ENCODE results near the gene CWC27. TPM values are rescaled to one million over a fixed set of nuclear protein-coding genes. Genes with fewer than 3 reads are reported as not detected.
"Not testable (repeated sequence)": the region's sequence is repeated elsewhere in the genome, so short reads cannot be mapped to it uniquely, and the experiment has no call there.

The CWC27 gene
- total RNA-seq, 1 experiment from 2014 or later = 33.5 TPM

- no peak for DNase-seq (ENCODE audit: extremely low read depth, low read depth)
These were observed 131.1 kb downstream of the CWC27 start for GRCh38 chr5:64899838-64900237.

- DNase-seq (ENCODE audit: extremely low read depth, low read depth) = no peak
These were observed 131.9 kb downstream of the CWC27 start for GRCh38 chr5:64900618-64901017.

GRCh38 chr5:64907399-64907798 lies 138.7 kb downstream of the CWC27 start:
- not testable (repeated sequence) for DNase-seq (ENCODE audit: extremely low read depth, low read depth)

- DNase-seq (ENCODE audit: extremely low read depth, low read depth) = no peak
These were observed 145.7 kb downstream of the CWC27 start for GRCh38 chr5:64914396-64914795.

GRCh38 chr5:64918083-64918482 lies 149.4 kb downstream of the CWC27 start:
- DNase-seq (ENCODE audit: extremely low read depth, low read depth) = no peak

GRCh38 chr5:64921386-64921785 lies 152.7 kb downstream of the CWC27 start:
- DNase-seq (ENCODE audit: extremely low read depth, low read depth) = no peak

GRCh38 chr5:64923151-64923685 lies 154.5 kb downstream of the CWC27 start:
- no peak for DNase-seq (ENCODE audit: extremely low read depth, low read depth)

GRCh38 chr5:64925123-64925522 lies 156.4 kb downstream of the CWC27 start:
- no peak for DNase-seq (ENCODE audit: extremely low read depth, low read depth)

- no peak for DNase-seq (ENCODE audit: extremely low read depth, low read depth)
These were observed 161.1 kb downstream of the CWC27 start for GRCh38 chr5:64929833-64930232.

GRCh38 chr5:64930672-64931318 lies 162.1 kb downstream of the CWC27 start:
- no peak for DNase-seq (ENCODE audit: extremely low read depth, low read depth)

GRCh38 chr5:64939422-64939771 lies 170.7 kb downstream of the CWC27 start:
- not testable (repeated sequence) for DNase-seq (ENCODE audit: extremely low read depth, low read depth)

- peak; percentile 19 for DNase-seq (ENCODE audit: extremely low read depth, low read depth)
These were observed 171.2 kb downstream of the CWC27 start for GRCh38 chr5:64939772-64940510.

- no peak for DNase-seq (ENCODE audit: extremely low read depth, low read depth)
These were observed 173.7 kb downstream of the CWC27 start for GRCh38 chr5:64942460-64942859.

- no peak for DNase-seq (ENCODE audit: extremely low read depth, low read depth)
These were observed 176.1 kb downstream of the CWC27 start for GRCh38 chr5:64944868-64945267.

GRCh38 chr5:64947031-64947430 lies 178.3 kb downstream of the CWC27 start:
- DNase-seq (ENCODE audit: extremely low read depth, low read depth) = no peak

GRCh38 chr5:64947801-64948200 lies 179.1 kb downstream of the CWC27 start:
- no peak for DNase-seq (ENCODE audit: extremely low read depth, low read depth)

- no peak for DNase-seq (ENCODE audit: extremely low read depth, low read depth)
These were observed 180.6 kb downstream of the CWC27 start for GRCh38 chr5:64949331-64949730.

GRCh38 chr5:64952951-64953673 lies 184.4 kb downstream of the CWC27 start:
- DNase-seq (ENCODE audit: extremely low read depth, low read depth) = no peak

GRCh38 chr5:64954518-64954917 lies 185.8 kb downstream of the CWC27 start:
- no peak for DNase-seq (ENCODE audit: extremely low read depth, low read depth)

GRCh38 chr5:64958757-64959391 lies 190.1 kb downstream of the CWC27 start:
- peak; percentile 52 for DNase-seq (ENCODE audit: extremely low read depth, low read depth)

GRCh38 chr5:64963278-64963677 lies 194.5 kb downstream of the CWC27 start:
- DNase-seq (ENCODE audit: extremely low read depth, low read depth) = no peak

Data from NCI-H460 (cell line).